Transverse colon (tissue), 3 donors: ENCODE measurements around the gene C5AR2.
"Not testable (repeated sequence)": the region's sequence is repeated elsewhere in the genome, so short reads cannot be mapped to it uniquely, and the experiment has no call there.

Source experiments
- CTCF ChIP-seq, 5 experiments: fragments of 200-600 bp in 3 of 5; fragments of 450-650 bp in 2 of 5; sonication (generic) in 3 of 5; IDR thresholded peaks; 1 replicate in 2 of 5; 2 replicates in 3 of 5; pipeline ENCODE4 v1.5.1; 2016 to 2017; ENCODE audit warnings: antibody characterized with exemption in 5 of 5, inconsistent platforms in 3 of 5, mild to moderate bottlenecking in 2 of 5, moderate library complexity in 1 of 5
- POLR2A ChIP-seq: fragments of 450-650 bp; IDR thresholded peaks from one replicate; pipeline ENCODE4 v1.6.1; 2016; ENCODE audit warnings: antibody characterized with exemption, mild to moderate bottlenecking, moderate library complexity

GRCh38 chr19:47365455-47365854, 33.5 kb downstream of the C5AR2 start:
- TF ChIP-seq CTCF (IDR thresholded peaks at IDR 0.05); POLR2A: not testable (repeated sequence)
